GM10266 (cell line): ENCODE measurements around the gene MUSK.

Experiments
- DNase-seq: peaks from one replicate; pipeline ENCODE4 v3.0.0; 2012; ENCODE audit errors: extremely low spot score
- TF ChIP-seq, protein P1 (sequence below): IDR thresholded peaks from 2 replicates; pipeline ENCODE4 v1.5.1; 2012; ENCODE audit warnings: mild to moderate bottlenecking, low read depth; ENCODE audit not compliant: control insufficient read depth, insufficient read depth; ENCODE audit errors: missing control alignments

Gene MUSK

GRCh38 chr9:110728058-110728457, 59.5 kb downstream of the MUSK start:
- TF ChIP-seq, protein P1, sequence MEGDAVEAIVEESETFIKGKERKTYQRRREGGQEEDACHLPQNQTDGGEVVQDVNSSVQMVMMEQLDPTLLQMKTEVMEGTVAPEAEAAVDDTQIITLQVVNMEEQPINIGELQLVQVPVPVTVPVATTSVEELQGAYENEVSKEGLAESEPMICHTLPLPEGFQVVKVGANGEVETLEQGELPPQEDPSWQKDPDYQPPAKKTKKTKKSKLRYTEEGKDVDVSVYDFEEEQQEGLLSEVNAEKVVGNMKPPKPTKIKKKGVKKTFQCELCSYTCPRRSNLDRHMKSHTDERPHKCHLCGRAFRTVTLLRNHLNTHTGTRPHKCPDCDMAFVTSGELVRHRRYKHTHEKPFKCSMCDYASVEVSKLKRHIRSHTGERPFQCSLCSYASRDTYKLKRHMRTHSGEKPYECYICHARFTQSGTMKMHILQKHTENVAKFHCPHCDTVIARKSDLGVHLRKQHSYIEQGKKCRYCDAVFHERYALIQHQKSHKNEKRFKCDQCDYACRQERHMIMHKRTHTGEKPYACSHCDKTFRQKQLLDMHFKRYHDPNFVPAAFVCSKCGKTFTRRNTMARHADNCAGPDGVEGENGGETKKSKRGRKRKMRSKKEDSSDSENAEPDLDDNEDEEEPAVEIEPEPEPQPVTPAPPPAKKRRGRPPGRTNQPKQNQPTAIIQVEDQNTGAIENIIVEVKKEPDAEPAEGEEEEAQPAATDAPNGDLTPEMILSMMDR, result no peak
- no peak for DNase-seq

DNA sequence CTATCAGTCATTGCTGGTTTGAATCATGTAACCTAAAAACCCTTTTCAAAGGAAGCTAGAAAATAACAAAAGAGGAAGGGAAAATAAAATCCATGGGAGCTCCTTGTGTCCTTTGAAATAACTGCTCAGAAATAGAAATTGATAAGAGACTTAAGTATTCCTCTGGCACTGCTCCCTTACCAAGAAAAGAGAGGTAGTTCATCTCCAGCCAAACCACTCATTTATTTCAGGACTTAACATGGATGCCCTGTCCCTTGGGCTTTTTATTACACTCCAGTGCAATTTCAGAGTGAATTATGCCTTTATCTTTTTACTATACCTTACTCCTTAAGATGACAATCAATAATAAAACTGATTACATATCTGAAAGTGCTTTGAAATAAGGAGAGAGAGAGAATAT, 61.0 kb downstream of the MUSK start:
- TF ChIP-seq, protein P1, result no peak
- DNase-seq, result no peak

DNA sequence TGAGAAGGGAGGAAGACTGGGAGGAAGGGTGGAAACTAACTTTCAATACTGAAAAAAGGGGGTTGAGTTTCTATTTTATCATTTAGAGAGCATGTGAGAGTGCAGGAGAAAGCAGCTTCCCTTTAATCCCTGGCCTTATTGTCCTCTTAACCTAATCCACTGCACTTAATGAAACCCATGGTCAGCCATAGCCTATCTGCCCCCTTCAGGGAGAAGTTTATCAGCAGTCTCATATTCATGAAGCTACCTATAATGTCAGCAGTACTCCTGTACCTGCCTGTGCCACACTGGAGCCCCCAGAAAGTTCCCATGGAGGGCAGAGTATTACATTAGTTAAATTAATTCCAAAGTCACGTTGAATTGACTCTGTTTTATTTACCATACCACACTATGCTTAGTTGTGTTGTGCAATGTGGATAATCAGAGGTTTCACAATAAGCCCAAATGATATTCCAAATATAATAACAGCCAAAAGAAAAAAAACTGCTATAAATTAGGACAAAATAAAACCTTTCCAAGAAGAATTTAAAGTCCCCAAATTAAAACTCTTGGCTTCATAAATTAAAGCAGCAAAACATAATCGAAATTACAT, 62.9 kb downstream of the MUSK start:
- TF ChIP-seq, protein P1, result no peak
- DNase-seq, result no peak

- DNase-seq, result no peak
- TF ChIP-seq, protein P1, result no peak
Measured at GRCh38 chr9:110738982-110739381, 70.4 kb downstream of the MUSK start.

- DNase-seq, result no peak
- TF ChIP-seq, protein P1, result no peak
Measured at GRCh38 chr9:110742741-110743371, 74.3 kb downstream of the MUSK start.

DNA sequence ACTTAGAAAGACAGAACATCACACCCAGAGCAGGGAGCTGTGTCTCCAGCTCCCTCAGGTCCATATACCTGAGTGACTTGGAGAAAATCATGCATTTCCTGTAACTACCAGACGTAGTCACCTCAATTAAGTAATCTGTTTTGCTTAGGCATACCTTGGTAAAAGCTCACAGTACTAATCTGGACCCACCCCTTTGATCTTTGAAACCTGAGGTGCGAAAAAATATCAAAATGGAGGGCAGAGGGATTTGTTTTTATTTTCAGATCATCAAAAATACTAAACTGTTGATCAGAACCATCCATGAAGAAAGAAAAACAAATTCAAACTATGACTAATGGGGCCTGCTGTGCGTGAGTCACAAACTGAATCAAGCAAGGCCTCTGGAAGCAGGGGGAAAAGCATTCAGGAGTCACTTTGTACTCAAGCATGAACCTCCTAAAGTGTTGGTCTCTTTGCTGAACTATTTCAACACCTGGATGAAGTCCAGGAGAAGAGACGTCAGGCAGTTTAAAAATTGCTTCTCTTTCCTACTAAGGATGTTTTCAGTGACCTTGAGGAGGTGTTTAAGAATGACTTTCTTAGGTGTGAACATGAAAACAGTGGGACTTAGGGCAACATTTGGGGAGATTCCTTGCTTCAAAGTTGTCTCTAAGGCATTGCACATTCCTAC, 76.3 kb downstream of the MUSK start:
- TF ChIP-seq, protein P1, result no peak
- no peak for DNase-seq

GRCh38 chr9:110745676-110746075, 77.1 kb downstream of the MUSK start:
- TF ChIP-seq, protein P1, result no peak
- no peak for DNase-seq
